Endometrial microvascular endothelial cells (primary cell): ENCODE measurements around the gene ADCY1. TPM values are rescaled to one million over a fixed set of nuclear protein-coding genes. Genes with fewer than 3 reads are reported as not detected.

Source experiments
- in situ Hi-C: cut with HindIII; loops from 2 replicates; pipeline ENCODE4 v1.10.0; 2017; ENCODE audit warnings: low sequenced_read_pairs, low pct_unique_long_range_greater_than_20kb; ENCODE audit errors: inconsistent ontology term
- total RNA-seq: library from RNA; depleted of rRNA; stranded (reverse); fragments of >200 nt; gene quantifications from one replicate; pipeline ENCODE4 v1.2.3, GENCODE V29; 2015; ENCODE audit errors: inconsistent ontology term

ADCY1 gene
- total RNA-seq, 1 donor from 2014 or later: not detected

DNA sequence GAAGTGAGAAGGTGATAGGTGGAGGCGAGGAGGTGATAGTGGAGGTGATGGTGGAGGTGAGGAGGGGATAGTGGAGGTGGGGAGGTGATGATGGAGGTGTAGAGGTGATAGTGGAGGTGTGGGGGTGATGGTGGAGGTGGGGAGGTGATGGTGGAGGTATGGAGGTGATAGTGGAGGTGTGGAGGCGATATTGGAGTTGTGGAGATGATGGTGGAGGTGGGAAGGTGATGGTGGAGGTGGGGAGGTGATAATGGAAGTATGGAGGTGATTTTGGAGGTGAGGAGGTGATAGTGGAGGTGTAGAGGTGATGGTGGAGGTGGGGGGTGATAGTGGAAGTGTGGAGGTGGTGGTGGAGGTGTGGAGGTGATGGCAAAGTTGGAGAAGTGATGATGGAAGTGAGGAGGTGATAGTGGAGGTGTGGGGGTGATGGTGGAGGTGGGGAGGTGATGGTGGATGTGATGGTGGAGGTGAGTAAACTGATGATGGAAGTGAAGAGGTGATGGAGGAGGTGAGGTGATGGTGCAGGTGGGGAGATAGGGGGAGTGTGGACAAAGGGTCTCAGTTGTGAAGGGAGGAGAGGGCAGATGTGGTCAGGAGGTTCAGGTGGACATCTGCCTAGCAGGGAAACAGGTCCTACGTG is 36.6 kb downstream of the ADCY1 start:
- in situ Hi-C loops: no loop called here

DNA sequence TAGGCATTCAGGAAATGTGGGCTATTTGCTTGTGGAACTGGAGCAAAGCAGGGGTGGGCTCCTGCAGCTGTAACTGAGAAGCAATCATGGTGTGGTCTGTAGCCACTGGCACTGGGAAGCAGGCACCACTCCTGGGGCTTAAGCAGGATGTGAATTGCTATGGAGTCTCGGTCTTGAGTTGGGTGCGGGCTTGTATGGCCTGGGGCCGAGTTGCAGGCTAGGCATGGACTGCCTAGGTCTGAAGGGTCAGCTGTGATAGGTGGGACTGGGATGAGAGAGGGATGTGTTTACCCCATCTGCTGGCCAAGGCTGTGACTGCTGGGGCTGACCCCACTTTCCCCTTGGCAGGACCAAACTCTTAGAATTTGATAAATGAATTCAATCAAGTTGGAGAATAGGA is 43.0 kb downstream of the ADCY1 start:
- in situ Hi-C loops: no loop called here

DNA sequence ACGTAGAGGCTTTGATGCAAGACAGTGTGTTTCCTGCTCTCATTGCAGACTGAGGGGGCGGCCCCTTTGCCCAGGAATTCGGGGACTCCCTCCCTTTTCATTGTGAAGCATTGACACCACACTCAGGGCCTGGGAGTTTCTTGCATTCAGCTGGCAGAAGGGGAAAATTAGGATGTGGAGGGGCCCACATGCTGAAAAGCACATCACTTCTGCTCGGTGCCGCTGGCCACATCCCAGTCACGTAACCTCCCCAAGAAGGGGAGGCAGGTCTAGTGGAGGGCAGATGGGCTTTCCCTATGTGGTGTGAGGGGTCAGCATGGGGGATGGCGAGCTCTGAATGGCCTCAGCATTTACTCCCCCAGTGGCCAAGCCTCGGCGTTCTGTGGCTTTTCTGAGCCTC is 47.9 kb downstream of the ADCY1 start:
- in situ Hi-C loops: no loop called here

- in situ Hi-C loops: no loop called here
Measured at GRCh38 chr7:45623157-45623556, 49.0 kb downstream of the ADCY1 start.

- in situ Hi-C loops: no loop called here
Measured at GRCh38 chr7:45623740-45624391, 49.7 kb downstream of the ADCY1 start.

GRCh38 chr7:45624392-45624760 is 50.2 kb downstream of the ADCY1 start:
- in situ Hi-C loops: no loop called here

- in situ Hi-C loops: no loop called here
Measured at GRCh38 chr7:45625067-45625466, 50.9 kb downstream of the ADCY1 start.

GRCh38 chr7:45625714-45626440 is 51.7 kb downstream of the ADCY1 start:
- in situ Hi-C loops: no loop called here

DNA sequence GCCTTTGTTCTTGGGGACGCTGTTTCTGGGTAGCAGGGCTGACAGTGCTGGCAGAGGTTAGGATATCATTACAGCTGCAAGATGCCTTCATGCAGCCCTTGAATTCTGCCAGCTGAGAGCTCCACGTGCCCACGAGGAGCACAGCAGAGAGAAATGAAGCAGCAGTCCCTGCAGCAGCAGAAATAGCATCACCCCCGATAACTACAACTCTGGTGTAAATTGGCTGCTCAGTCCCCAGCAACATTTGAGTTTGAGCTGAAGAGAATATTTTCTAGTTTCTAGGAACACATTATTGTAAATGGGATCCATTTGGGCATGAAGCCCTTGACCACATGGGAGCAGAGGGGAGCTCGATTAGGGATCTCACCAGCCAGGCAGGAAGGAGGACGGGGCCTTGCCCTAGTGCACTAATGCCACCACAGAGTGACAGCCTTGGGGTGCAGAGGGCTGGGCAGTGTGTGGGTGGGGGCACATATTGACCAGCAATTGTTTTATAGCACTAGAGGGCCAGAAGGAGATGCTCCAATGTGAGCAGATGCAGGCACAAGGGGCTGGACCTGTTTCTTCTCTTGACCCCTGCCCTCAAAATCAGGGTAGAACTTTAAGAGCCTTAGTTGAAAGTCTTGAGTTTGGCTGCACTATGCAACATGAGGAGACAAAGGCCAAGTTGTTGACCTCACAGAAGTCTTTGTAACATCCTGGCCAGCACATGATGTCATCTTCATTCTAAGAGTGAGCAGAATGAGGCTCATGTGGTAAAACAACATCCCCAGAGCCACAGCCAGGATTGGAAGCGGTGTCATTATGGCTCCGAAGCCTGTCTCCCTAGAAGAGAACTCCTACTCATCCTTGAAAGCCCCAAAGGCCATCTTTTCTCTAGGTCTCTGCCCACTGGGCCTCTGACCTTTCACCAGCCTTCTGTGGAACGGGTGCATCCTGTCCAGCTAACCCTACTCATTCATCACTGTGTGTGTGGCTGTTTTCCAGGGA is 52.6 kb downstream of the ADCY1 start:
- in situ Hi-C loops: no loop called here

DNA sequence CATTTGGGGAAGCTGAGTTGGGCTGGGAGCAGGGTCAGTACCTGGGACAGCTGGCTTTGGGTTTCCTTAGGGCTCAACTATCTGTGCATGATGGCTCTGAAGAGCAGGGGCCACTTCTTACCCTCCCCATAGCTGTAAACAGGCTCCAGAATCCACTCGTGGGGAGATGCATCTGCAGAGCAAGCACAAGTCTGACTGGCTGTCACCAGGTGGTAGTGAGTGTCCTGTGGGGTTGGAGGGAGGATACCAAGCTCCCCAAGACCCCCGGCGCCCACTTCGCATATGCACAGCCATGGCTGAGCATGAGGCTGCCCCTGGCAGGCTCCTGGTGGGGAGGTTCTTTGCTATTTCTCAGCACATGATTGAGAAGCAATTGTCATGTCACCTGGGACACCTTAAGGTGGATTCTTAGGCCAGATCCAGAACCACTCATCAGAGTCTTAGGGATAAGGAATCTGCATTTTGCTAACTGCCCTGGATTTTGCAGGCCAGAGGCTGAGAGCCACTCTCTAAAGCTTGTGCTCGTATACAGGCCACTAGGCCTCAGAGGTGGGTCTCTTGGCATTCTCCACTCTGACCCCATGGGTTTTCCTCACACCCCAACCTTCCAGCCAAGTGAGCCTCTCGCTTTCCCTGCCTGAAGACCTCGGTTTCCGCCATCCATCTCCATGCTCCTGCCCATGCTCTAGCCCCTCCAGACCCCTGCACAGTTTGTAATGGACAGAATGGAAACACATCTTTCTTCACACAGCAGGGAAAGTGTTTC is 53.7 kb downstream of the ADCY1 start:
- in situ Hi-C loops: no loop called here

- in situ Hi-C loops: no loop called here
Measured at GRCh38 chr7:45631569-45631968, 57.4 kb downstream of the ADCY1 start.

DNA sequence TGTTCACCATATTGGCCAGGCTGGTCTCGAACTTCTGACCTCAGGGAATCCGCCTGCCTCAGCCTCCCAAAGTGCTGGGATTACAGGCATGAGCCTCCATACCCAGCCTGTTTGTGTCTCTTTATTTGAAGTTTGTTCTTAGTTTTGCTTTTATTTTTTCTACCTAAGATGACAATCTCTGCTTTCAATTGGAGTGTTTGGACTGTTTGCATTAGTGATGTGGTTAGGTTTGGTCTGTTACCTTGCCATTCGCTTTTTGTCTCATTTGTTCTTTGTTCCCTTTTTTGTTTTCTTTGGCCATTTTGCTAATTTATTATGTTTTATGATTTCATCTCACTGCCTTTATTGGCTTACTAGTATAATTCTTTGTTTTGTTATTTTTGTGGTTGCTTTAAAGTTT is 62.6 kb downstream of the ADCY1 start:
- in situ Hi-C loops: no loop called here

DNA sequence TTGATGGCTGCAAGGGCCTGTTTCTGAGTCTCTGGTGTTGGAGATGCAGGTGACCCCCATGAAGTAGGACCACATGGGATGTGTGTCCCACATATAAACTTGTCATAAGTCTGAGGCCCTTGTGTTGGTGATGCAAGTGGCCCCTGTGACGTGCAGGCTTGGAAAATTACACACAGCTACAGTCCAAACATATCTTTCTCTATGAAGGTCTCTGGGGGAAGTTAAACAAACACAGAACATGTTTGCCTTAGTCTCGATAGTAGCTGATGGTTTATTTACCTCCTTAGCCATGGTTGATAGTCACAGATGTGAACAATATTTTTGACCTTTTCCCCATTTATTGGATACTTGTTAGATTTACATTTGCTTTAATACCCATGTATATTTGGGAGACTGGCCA is 64.7 kb downstream of the ADCY1 start:
- in situ Hi-C loops: no loop called here

- in situ Hi-C loops: no loop called here
Measured at GRCh38 chr7:45642044-45642443, 67.9 kb downstream of the ADCY1 start.

- in situ Hi-C loops: no loop called here
Measured at GRCh38 chr7:45643630-45644029, 69.5 kb downstream of the ADCY1 start.

GRCh38 chr7:45644237-45644636 is 70.1 kb downstream of the ADCY1 start:
- in situ Hi-C loops: no loop called here

GRCh38 chr7:45645141-45645969 is 71.2 kb downstream of the ADCY1 start:
- in situ Hi-C loops: no loop called here
